Progenitor cell of endocrine pancreas (in vitro differentiated cells): ENCODE data around the gene TMEM63B. TPM values are rescaled to one million over a fixed set of nuclear protein-coding genes. Genes with fewer than 3 reads are reported as not detected.

Experiments used
- DNase-seq: peaks from one replicate; pipeline ENCODE4 v3.0.0; 2021; ENCODE audit warnings: low spot score; ENCODE audit not compliant: unreplicated experiment
- H3K27ac Mint-ChIP-seq: 2 replicates; pipeline ENCODE4 v1.8.0; 2021; ENCODE audit warnings: mild to moderate bottlenecking, moderate library complexity, mixed read lengths
- H3K27me3 Mint-ChIP-seq: 2 replicates; pipeline ENCODE4 v1.8.0; 2021; ENCODE audit warnings: mixed read lengths
- H3K36me3 Mint-ChIP-seq: 2 replicates; pipeline ENCODE4 v1.8.0; 2022; ENCODE audit warnings: mixed read lengths; ENCODE audit not compliant: insufficient read depth
- H3K4me1 Mint-ChIP-seq: 2 replicates; pipeline ENCODE4 v1.8.0; 2021; ENCODE audit warnings: low read depth, mixed read lengths
- H3K4me3 Mint-ChIP-seq: 2 replicates; pipeline ENCODE4 v1.8.0; 2021; ENCODE audit warnings: low read depth, mild to moderate bottlenecking, moderate library complexity, mixed read lengths
- H3K9me3 Mint-ChIP-seq: 2 replicates; pipeline ENCODE4 v1.8.0; 2021; ENCODE audit warnings: low read depth, mixed read lengths
- CTCF ChIP-seq: fragments of 200-600 bp; sonication (generic); IDR thresholded peaks from one replicate; pipeline ENCODE4 v1.5.0; 2021; ENCODE audit warnings: antibody characterized with exemption, mild to moderate bottlenecking; ENCODE audit not compliant: unreplicated experiment
- total RNA-seq: library from RNA; stranded (reverse); gene quantifications from 2 replicates; pipeline ENCODE4 v1.2.1, GENCODE V29; 2021

TMEM63B gene
- total RNA-seq, 1 donor from 2014 or later: 72.3 TPM

- Mint-ChIP-seq H3K27ac (no peak overlapping the region), H3K4me3 (no peak overlapping the region), H3K27me3 (peaks cover 21% of the 10 kb centered on the region), H3K36me3 (no peaks in the 10 kb centered on the region), H3K9me3 (no peaks in the 10 kb centered on the region), H3K4me1 (peaks cover 2% of the 10 kb centered on the region)
- no peak for DNase-seq
- no peak for TF ChIP-seq CTCF
Measured at GRCh38 chr6:44162876-44163625, 35.7 kb downstream of the TMEM63B start.

GRCh38 chr6:44166116-44166515 is 38.8 kb downstream of the TMEM63B start:
- H3K4me3 Mint-ChIP-seq: no peak overlapping the region
- TF ChIP-seq CTCF: no peak

GRCh38 chr6:44166591-44167184 is 39.3 kb downstream of the TMEM63B start:
- no peak for TF ChIP-seq CTCF
- Mint-ChIP-seq H3K27ac (no peak overlapping the region), H3K27me3 (peaks cover 31% of the 10 kb centered on the region), H3K36me3 (no peaks in the 10 kb centered on the region), H3K9me3 (no peaks in the 10 kb centered on the region), H3K4me1 (peaks cover 2% of the 10 kb centered on the region), H3K4me3 (no peak overlapping the region)
- no peak for DNase-seq

More at GRCh38 chr6:44166116-44166515, 38.8 kb downstream of the TMEM63B start:
- H3K9me3 Mint-ChIP-seq: no peaks in the 10 kb centered on the region
- no peaks in the 10 kb centered on the region for H3K36me3 Mint-ChIP-seq
- peaks cover 2% of the 10 kb centered on the region for H3K4me1 Mint-ChIP-seq
- peaks cover 28% of the 10 kb centered on the region for H3K27me3 Mint-ChIP-seq
- H3K27ac Mint-ChIP-seq: peak overlapping the region; percentile 16
- DNase-seq: no peak

DNA sequence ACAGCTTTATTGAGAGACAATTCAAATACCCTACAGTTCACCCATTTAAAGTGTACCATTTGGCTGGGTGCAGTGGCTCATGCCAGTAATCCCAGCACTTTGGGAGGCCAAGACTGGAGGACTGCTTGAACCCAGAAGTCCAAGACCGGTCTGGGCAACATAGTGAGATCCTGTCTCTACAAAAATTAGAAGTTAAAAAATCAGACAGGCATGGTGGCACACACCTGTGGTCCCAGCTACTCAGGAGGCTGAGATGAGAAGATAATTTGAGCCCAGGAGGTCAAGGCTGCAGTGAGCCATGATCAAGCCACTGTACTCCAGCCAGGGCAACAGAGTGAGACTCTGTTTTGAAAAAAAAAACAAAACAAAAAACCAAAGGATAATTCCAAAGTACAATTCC is 40.2 kb downstream of the TMEM63B start:
- no peak overlapping the region for H3K27ac Mint-ChIP-seq
- H3K4me3 Mint-ChIP-seq: no peak overlapping the region
- H3K9me3 Mint-ChIP-seq: no peaks in the 10 kb centered on the region
- peaks cover 32% of the 10 kb centered on the region for H3K27me3 Mint-ChIP-seq
- no peak for TF ChIP-seq CTCF
- peaks cover 2% of the 10 kb centered on the region for H3K4me1 Mint-ChIP-seq
- no peaks in the 10 kb centered on the region for H3K36me3 Mint-ChIP-seq
- no peak for DNase-seq

DNA sequence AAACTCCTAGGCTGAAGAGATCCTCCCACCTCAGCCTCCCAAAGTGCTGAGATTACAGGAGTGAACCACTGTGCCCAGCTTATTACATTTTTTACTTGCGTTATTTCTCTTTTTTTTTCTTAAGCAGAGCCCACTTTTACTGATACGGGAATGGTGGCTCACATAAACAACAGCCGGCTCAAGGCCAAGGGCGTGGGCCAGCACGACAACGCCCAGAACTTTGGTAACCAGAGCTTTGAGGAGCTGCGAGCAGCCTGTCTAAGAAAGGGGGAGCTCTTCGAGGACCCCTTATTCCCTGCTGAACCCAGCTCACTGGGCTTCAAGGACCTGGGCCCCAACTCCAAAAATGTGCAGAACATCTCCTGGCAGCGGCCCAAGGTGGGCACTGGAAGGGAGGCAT is 41.8 kb downstream of the TMEM63B start:
- H3K36me3 Mint-ChIP-seq: no peaks in the 10 kb centered on the region
- TF ChIP-seq CTCF: no peak
- H3K27ac Mint-ChIP-seq: no peak overlapping the region

More for the DNA sequence above, 41.8 kb downstream of the TMEM63B start:
- Mint-ChIP-seq H3K27me3 (peaks cover 33% of the 10 kb centered on the region), H3K4me1 (peaks cover 2% of the 10 kb centered on the region), H3K4me3 (no peak overlapping the region), H3K9me3 (no peaks in the 10 kb centered on the region)
- DNase-seq: no peak
